Activated naive CD8-positive, alpha-beta T cell treated with anti-CD3 and anti-CD28 coated beads for 36 hours (primary cell): ENCODE measurements around the gene CD1D. TPM values are rescaled to one million over a fixed set of nuclear protein-coding genes. Genes with fewer than 3 reads are reported as not detected.

Source experiments
- DNase-seq: peaks from one replicate; pipeline ENCODE4 v3.0.0; 2021
- H3K27ac Mint-ChIP-seq: one replicate; pipeline ENCODE4 v1.8.0; 2022; ENCODE audit warnings: mild to moderate bottlenecking, moderate library complexity, mixed read lengths
- H3K27me3 Mint-ChIP-seq: one replicate; pipeline ENCODE4 v1.8.0; 2022; ENCODE audit warnings: mild to moderate bottlenecking, mixed read lengths
- H3K36me3 Mint-ChIP-seq: one replicate; pipeline ENCODE4 v1.8.0; 2021; ENCODE audit warnings: mild to moderate bottlenecking, mixed read lengths
- H3K4me1 Mint-ChIP-seq: one replicate; pipeline ENCODE4 v1.8.0; 2021; ENCODE audit warnings: mixed read lengths
- H3K4me3 Mint-ChIP-seq: one replicate; pipeline ENCODE4 v1.8.0; 2022; ENCODE audit warnings: mild to moderate bottlenecking, moderate library complexity, mixed read lengths
- H3K9me3 Mint-ChIP-seq: one replicate; pipeline ENCODE4 v1.8.0; 2022; ENCODE audit warnings: mixed read lengths
- total RNA-seq, 2 experiments: library from RNA; stranded (reverse); gene quantifications; one replicate each; pipeline ENCODE4 v1.2.3, GENCODE V29; 2021

Gene CD1D
- total RNA-seq, result not detected

DNA sequence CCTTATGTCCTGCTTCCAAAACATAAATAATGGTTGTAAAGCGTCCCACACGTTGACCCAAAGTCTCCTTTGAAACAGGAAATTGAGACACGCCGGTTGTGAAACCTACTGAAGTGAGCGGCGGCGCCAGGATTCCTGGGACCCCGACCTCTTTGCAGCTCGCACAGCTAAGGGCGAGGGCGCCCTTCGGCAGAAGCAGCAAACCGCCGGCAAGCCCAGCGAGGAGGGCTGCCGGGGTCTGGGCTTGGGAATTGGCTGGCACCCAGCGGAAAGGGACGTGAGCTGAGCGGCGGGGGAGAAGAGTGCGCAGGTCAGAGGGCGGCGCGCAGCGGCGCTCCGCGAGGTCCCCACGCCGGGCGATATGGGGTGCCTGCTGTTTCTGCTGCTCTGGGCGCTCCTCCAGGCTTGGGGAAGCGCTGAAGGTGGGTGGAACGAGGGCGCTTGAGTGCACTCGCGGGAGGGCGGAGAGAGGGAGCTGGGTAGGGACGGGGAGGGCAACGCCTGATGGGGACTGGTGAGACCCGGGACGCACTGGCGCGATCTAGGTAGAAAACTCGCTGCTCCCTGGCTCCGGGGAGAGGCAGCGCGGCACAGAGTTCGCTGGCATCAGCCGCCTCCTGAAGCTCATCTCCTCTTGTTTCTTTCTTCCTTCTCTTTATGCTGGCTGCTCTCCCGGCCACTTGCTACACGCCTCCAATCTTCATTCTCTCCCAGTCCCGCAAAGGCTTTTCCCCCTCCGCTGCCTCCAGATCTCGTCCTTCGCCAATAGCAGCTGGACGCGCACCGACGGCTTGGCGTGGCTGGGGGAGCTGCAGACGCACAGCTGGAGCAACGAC lies at the start of gene CD1D:
TSS of gene CD1D (plus strand) at position 155 of the 836 bp plus-strand sequence. CDS start at position 362, 207 bp downstream.
- Mint-ChIP-seq H3K36me3 (no peaks in the 10 kb centered on the region), H3K4me3 (peak within 1 kb of the TSS; percentile 79), H3K9me3 (no peaks in the 10 kb centered on the region), H3K27me3 (peaks cover 75% of the 10 kb centered on the region), H3K27ac (no peak within 1 kb of the TSS), H3K4me1 (peaks cover 9% of the 10 kb centered on the region)
- peak; percentile 3 for DNase-seq

DNA sequence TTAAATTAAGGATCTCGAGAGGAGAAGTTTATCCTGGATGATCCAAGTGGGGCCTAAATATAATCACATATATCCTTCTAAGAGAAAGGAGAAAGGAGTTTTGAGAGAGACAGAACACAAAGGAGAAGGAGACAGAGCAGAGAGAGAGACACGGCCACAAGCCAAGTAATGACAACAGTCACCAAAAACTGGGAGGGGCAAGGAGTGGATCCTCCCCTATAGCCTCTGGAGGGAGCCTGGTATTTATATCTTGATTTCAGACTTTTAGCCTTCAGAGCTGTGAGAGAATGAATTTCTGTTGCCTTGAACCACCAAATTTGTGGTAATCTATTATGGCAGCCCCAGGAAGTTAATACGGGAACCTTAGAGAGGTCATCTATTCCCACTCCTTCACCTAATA lies 49.5 kb upstream of the CD1D start:
- no peaks in the 10 kb centered on the region for H3K4me1 Mint-ChIP-seq
- no peak for DNase-seq
- no peak overlapping the region for H3K27ac Mint-ChIP-seq
- H3K4me3 Mint-ChIP-seq, result no peak overlapping the region
- H3K36me3 Mint-ChIP-seq, result no peaks in the 10 kb centered on the region
- peaks cover under 1% of the 10 kb centered on the region for H3K27me3 Mint-ChIP-seq
- no peaks in the 10 kb centered on the region for H3K9me3 Mint-ChIP-seq

DNA sequence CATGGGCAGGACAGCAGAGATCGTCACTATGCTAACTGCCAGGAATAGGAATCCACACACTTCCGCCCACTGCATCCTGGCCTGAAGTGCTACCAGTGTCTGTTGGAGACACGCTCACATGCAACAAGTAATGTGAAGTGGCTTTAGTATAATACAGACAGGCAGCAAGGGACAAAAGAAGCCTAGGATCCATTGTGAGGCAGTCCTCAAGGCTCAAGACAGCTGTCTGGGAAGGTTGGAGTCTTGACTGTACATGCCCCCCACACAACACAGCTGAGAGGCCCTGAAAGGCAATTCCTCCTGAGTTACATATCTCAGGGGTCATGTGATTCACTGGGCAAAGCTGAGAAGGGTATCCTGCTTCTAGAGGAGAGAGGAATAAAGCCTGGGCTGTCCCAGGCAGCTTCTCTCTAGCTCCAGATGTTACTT lies 39.9 kb upstream of the CD1D start:
- H3K4me3 Mint-ChIP-seq, result no peak overlapping the region
- H3K36me3 Mint-ChIP-seq, result no peaks in the 10 kb centered on the region
- DNase-seq, result no peak

DNA sequence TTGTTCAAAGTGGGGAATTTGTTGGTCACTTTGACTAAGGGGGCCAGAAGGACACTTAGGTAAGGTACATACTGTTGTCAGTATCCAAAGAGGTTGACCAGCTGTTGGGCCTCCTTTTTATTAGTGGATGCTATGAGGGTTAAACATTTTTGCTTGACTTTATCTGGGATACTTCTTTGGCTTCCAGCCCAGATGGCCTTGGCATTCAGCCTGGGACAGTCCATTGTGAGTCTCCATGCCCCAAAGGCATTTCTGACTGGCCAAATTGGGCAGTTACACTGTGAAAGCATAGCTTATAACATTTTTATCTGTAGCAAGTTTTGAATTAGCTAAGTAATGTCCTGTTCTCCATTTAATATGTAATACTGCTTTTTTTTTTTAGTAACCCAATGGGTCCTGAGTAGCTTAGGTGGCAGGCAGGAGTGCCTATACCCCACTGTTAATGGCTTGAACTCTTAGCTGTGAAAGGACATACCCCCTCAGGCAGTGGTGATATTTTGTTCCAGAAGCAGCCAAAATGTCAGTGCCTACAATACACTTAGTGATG lies 35.4 kb upstream of the CD1D start:
- peaks cover 11% of the 10 kb centered on the region for H3K4me1 Mint-ChIP-seq
- DNase-seq, result no peak
- H3K4me3 Mint-ChIP-seq, result no peak overlapping the region
- H3K27me3 Mint-ChIP-seq, result no peaks in the 10 kb centered on the region
- no peaks in the 10 kb centered on the region for H3K9me3 Mint-ChIP-seq
- peaks cover 1% of the 10 kb centered on the region for H3K36me3 Mint-ChIP-seq
- no peak overlapping the region for H3K27ac Mint-ChIP-seq

More for the DNA sequence above, 39.9 kb upstream of the CD1D start:
- H3K9me3 Mint-ChIP-seq, result no peaks in the 10 kb centered on the region
- no peak overlapping the region for H3K27ac Mint-ChIP-seq
- no peaks in the 10 kb centered on the region for H3K27me3 Mint-ChIP-seq
- no peaks in the 10 kb centered on the region for H3K4me1 Mint-ChIP-seq

DNA sequence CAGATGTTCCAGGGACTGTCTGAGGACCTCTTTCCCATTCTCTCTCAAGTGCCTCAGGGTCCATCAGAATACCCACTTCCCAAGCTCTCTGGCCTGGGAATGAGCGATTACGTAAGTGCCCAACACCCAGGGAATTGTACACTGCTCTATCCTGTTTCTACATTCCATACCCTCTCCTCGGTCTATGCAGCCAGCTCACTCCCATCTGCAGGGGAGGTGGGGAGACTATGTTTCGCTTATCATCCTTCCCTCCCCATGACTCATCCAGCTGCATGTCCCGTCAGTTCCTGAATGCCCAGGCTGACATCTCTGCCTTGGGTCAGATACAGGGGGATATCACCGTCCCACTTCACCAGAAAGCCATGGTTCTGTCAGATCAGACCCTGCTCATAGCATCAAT lies 34.5 kb upstream of the CD1D start:
- peaks cover 14% of the 10 kb centered on the region for H3K4me1 Mint-ChIP-seq
- H3K27me3 Mint-ChIP-seq, result no peaks in the 10 kb centered on the region
- peaks cover 1% of the 10 kb centered on the region for H3K36me3 Mint-ChIP-seq
- no peak overlapping the region for H3K27ac Mint-ChIP-seq
- H3K9me3 Mint-ChIP-seq, result no peaks in the 10 kb centered on the region
- DNase-seq, result no peak
- H3K4me3 Mint-ChIP-seq, result no peak overlapping the region

DNA sequence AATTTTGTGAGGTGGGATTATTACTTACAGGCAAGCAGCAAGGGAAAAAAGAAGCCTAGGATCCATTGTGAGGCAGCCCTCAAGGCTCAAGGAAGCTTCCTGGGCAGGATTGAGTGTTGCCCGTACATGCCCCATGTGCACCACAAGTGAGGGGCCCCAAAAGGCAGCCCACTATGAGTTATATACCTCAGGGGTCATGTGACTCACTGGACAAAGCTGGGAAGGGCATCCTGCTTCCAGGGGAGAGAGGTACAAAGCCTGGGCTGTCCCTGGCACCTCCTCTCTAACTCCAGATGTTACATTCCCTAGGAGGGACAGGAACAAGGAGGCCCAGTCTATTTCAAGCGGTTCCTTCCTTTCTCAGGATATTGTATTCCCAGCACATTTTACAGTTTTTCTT lies 34.0 kb upstream of the CD1D start:
- no peaks in the 10 kb centered on the region for H3K9me3 Mint-ChIP-seq
- H3K4me1 Mint-ChIP-seq, result peaks cover 14% of the 10 kb centered on the region
- no peaks in the 10 kb centered on the region for H3K27me3 Mint-ChIP-seq
- H3K4me3 Mint-ChIP-seq, result no peak overlapping the region
- no peak for DNase-seq
- H3K27ac Mint-ChIP-seq, result no peak overlapping the region
- H3K36me3 Mint-ChIP-seq, result peaks cover 1% of the 10 kb centered on the region

DNA sequence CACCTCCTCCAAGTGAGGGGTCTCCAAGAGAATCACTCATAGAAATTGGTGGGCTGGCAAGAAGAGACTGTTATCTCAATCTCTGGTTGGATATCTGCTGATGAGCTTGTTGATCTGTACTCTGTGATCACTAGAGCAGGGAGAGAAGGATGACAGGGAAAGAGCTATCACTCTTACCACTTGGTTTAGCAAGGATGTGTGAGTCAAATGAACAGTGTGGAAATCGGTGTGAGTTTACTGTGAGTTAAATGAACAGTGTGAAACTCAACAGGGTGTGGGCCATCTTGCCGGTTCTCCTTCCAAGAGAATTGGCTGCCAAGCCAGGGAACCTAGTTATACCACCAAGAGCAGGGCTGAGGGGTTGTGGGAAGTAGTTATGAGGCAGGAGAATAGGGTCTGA lies 33.3 kb upstream of the CD1D start:
- H3K36me3 Mint-ChIP-seq, result peaks cover 1% of the 10 kb centered on the region
- H3K4me1 Mint-ChIP-seq, result peaks cover 14% of the 10 kb centered on the region
- no peaks in the 10 kb centered on the region for H3K27me3 Mint-ChIP-seq
- no peaks in the 10 kb centered on the region for H3K9me3 Mint-ChIP-seq
- no peak overlapping the region for H3K27ac Mint-ChIP-seq
- no peak overlapping the region for H3K4me3 Mint-ChIP-seq
- no peak for DNase-seq

DNA sequence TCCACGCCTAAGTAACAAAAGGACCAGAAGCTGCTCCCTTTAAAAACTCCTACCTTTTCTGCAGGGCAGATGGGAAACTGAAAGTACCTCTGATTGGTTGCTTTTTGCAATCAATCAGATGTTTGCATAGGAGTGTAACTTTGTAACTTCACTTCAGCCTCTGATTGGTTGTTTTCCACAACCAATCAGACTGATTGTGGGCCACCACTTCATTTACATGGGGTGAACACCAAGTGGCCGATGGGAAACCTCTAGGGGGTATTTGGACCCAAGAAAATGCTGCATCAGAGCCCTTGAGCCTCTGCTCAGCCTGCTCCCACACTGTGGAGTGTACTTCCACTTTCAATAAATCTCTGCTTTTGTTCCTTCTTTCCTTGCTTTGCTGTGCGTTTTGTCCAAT lies 32.8 kb upstream of the CD1D start:
- Mint-ChIP-seq H3K4me3 (no peak overlapping the region), H3K9me3 (no peaks in the 10 kb centered on the region), H3K36me3 (peaks cover 1% of the 10 kb centered on the region), H3K27ac (no peak overlapping the region), H3K27me3 (no peaks in the 10 kb centered on the region), H3K4me1 (peaks cover 14% of the 10 kb centered on the region)
- no peak for DNase-seq

DNA sequence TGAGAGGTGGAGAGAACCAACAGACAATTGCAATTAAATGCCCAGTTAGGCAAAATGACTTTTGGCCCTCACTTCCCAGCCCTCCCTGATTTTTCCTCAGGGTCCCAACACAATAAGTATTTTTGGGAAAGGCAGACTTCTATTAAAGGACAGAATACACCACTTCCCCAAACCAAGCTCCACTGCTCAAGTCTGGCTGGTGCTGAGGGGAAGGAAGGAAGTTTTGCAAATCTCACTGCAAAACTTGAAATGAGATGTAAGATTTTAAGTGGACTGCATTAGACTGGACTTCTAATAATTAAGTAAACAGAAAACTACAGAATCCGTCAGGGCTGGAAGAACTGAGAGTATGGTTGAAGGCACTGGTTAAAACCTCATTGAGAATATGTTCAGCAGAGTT lies 32.2 kb upstream of the CD1D start:
- Mint-ChIP-seq H3K4me1 (peaks cover 14% of the 10 kb centered on the region), H3K4me3 (peak overlapping the region; percentile 78), H3K27me3 (no peaks in the 10 kb centered on the region), H3K9me3 (no peaks in the 10 kb centered on the region), H3K36me3 (peaks cover 1% of the 10 kb centered on the region), H3K27ac (no peak overlapping the region)
- DNase-seq, result no peak

DNA sequence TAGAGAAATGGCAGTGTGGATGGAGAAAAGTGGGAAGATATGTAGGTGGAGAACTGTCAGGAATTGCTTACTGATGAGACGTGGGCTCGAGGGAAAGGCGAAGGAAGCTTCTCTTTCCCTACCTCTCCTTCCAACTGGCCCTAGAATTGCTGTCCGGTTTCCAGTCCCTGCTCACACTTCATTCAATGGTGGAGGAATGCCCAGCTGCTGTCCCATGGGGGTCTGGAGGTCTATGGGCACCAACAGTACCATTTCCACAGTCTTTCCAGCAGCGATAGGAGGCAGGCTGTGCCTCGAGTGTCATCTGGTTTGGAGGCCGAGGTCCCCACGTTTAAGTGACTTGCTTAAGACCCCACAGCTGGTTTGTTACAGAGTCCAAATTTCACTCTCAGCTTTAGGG lies 31.5 kb upstream of the CD1D start:
- Mint-ChIP-seq H3K9me3 (no peaks in the 10 kb centered on the region), H3K36me3 (peaks cover 1% of the 10 kb centered on the region), H3K4me1 (peaks cover 14% of the 10 kb centered on the region), H3K27ac (peak overlapping the region; percentile 82), H3K4me3 (peak overlapping the region; percentile 78), H3K27me3 (no peaks in the 10 kb centered on the region)
- DNase-seq, result peak; percentile 1

DNA sequence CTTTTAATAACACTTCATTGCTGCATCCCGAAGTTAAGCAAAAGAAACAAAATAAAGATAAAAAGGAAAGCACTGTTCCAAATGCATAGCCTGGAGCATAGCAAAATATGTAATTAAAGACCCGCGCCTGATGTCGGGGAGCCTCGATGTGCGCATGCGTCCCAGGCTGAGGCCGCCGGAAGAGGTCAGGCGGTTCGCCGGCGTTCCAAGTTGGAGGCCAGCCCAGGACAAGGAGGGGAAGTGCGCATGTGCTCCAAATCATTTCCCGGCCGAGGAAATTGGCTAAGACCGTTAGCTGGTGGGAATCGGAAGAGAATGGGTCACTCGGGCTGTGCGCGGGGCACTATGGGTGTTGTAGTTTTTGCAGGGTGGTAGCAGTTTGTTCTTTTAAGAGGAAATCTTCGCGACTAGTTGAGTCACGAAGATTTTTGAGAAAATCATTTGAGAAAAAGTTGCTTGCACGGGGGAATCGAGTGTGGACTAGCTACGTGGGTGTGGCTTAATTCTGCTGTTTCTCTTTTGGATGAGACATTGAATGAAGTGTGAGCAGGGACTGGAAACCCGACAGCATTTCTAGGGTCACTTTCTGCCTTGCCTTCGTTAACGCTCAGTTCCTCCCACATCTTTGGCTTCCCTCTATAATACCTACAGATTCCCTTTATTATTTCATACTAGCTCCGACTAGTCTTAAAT lies 31.0 kb upstream of the CD1D start:
- Mint-ChIP-seq H3K36me3 (peaks cover 1% of the 10 kb centered on the region), H3K9me3 (no peaks in the 10 kb centered on the region), H3K27ac (peak overlapping the region; percentile 82), H3K4me3 (peak overlapping the region; percentile 78), H3K27me3 (no peaks in the 10 kb centered on the region), H3K4me1 (peaks cover 14% of the 10 kb centered on the region)
- DNase-seq, result peak; percentile 78

DNA sequence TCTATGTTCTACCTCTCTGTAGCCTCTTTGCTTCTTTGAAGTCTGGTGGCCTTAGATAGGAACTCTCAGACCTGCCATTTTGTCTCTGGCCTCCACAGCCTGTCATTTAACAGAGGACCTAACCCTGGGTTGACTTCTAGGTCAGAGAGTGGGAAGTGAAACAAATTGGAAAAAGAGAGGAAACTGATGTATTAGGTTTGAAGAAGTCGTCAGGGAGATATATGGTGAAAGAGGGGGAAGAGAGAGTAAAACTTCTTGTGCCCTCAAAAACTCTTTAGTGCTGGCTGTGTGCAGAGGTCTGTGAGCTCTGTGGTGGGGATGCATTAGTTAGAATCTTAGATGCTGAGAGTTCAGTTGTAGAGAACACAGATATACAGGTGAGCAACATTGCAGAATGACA lies 30.2 kb upstream of the CD1D start:
- peak overlapping the region; percentile 78 for H3K4me3 Mint-ChIP-seq
- H3K36me3 Mint-ChIP-seq, result peaks cover 1% of the 10 kb centered on the region
- H3K9me3 Mint-ChIP-seq, result no peaks in the 10 kb centered on the region
- peak overlapping the region; percentile 21 for H3K27ac Mint-ChIP-seq
- H3K27me3 Mint-ChIP-seq, result no peaks in the 10 kb centered on the region
- no peak for DNase-seq
- peaks cover 14% of the 10 kb centered on the region for H3K4me1 Mint-ChIP-seq

DNA sequence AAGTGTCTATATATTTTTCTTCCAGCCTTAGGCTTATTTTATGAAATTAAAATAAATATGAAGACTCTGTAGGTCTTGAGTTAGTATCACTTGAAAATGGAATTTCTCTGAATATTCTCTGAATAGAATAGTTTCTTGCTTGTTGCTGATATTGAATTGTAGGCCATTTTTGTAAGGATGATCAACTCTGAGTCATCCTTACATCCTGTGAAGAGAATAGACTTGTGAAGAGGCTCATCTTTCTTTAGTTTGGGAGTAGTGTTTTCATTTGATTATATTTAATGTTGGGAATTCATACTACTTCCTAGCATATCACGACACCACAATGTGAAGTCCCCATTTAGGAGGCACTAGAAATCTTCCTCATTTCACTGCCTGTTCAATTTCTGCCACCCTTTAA lies 27.5 kb upstream of the CD1D start:
- DNase-seq, result no peak
- H3K4me3 Mint-ChIP-seq, result no peak overlapping the region
- H3K9me3 Mint-ChIP-seq, result no peaks in the 10 kb centered on the region
- H3K36me3 Mint-ChIP-seq, result peaks cover 1% of the 10 kb centered on the region
- peaks cover 14% of the 10 kb centered on the region for H3K4me1 Mint-ChIP-seq
- H3K27ac Mint-ChIP-seq, result no peak overlapping the region
- peaks cover 9% of the 10 kb centered on the region for H3K27me3 Mint-ChIP-seq

DNA sequence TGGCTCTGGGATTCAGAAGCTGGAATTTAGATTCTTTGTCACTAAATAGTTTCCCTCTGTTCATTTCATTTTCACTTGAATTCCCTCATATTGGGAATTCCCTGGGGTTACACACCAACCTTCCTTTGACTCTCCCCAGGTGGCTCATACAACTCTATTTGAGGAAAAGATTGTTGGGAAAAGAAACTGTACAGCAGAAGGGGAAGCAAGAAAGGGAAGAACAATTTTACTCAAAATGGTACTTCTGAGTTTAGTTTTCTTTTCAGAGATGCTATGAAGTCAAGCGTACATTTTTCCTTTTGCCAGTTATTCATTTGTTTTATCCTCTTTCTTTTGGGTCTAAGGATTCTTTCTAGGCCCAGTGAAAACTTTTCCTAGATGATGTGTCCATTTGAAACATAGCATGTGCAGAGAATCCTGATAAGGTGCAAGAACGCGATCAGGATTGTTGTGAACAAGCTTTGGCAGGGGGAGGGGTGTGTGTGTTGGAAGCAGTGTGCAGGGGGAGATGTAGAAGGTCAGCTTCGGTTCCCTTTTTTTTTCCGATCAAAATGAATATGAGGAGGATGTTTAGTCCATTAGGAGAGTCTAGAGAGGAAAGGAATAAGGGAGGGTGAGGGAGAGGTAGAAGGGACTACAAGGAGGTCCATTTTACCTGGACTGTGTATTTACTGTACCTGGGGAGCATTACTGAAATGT lies 26.8 kb upstream of the CD1D start:
- no peak overlapping the region for H3K27ac Mint-ChIP-seq
- H3K36me3 Mint-ChIP-seq, result no peaks in the 10 kb centered on the region
- H3K4me3 Mint-ChIP-seq, result no peak overlapping the region
- H3K27me3 Mint-ChIP-seq, result peaks cover 12% of the 10 kb centered on the region
- no peaks in the 10 kb centered on the region for H3K9me3 Mint-ChIP-seq
- H3K4me1 Mint-ChIP-seq, result peaks cover 10% of the 10 kb centered on the region
- DNase-seq, result no peak

DNA sequence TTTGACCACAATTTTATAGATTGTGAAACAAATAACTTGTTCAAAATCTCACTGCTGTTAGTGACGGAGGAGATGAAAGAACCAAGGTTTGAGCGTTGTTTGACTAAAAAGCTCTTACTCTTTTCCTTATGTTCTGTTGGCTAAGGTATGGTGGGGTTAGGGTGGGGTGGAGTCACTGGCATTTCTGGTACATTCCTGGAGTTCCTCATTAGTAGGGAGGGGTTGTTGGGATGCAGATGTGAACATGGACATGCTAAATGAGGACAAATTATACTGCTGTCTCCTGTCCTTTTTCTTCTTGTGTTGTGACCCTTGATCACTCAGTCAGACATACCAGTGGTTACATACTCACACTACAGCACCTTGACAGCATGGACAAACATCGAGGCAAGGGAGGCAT lies 26.2 kb upstream of the CD1D start:
- Mint-ChIP-seq H3K9me3 (no peaks in the 10 kb centered on the region), H3K27ac (no peak overlapping the region), H3K4me3 (no peak overlapping the region), H3K27me3 (peaks cover 12% of the 10 kb centered on the region), H3K36me3 (no peaks in the 10 kb centered on the region), H3K4me1 (peaks cover 8% of the 10 kb centered on the region)
- no peak for DNase-seq
